Mucosa of rectum (tissue), 2 donors: ENCODE results near the gene LCOR.

ENCODE experiments used
- H3K27ac ChIP-seq, 2 donors: one replicate each; pipeline ENCODE4 v1.7.0; 2013; ENCODE audit warnings: inconsistent platforms in 2 of 2, low read depth in 2 of 2, low read length in 2 of 2
- H3K27me3 ChIP-seq, 2 donors: one replicate each; pipeline ENCODE4 v1.7.0; 2013; ENCODE audit warnings: low read length in 2 of 2; ENCODE audit not compliant: control insufficient read depth in 2 of 2, insufficient read depth in 2 of 2
- H3K36me3 ChIP-seq, 2 donors: one replicate each; pipeline ENCODE4 v1.7.0; 2013; ENCODE audit warnings: low read length in 2 of 2; ENCODE audit not compliant: control insufficient read depth in 2 of 2, insufficient read depth in 2 of 2
- H3K4me1 ChIP-seq, 2 donors: one replicate each; pipeline ENCODE4 v1.7.0; 2013; ENCODE audit warnings: low read length in 2 of 2, mild to moderate bottlenecking in 1 of 2; ENCODE audit not compliant: control insufficient read depth in 2 of 2, insufficient read depth in 2 of 2
- H3K4me3 ChIP-seq, 2 donors: one replicate each; pipeline ENCODE4 v1.7.0; 2013; ENCODE audit warnings: low read length in 2 of 2
- H3K9ac ChIP-seq, 2 donors: one replicate each; pipeline ENCODE4 v1.7.0; 2013; ENCODE audit warnings: low read length in 2 of 2, low read depth in 1 of 2, mild to moderate bottlenecking in 1 of 2
- H3K9me3 ChIP-seq, 2 donors: one replicate each; pipeline ENCODE4 v1.7.0; 2013; ENCODE audit warnings: low read length in 2 of 2; ENCODE audit not compliant: control insufficient read depth in 2 of 2
- donor health status: healthy.
- donor health status: Normal muscosa, but diverticular disease.

Gene LCOR

DNA sequence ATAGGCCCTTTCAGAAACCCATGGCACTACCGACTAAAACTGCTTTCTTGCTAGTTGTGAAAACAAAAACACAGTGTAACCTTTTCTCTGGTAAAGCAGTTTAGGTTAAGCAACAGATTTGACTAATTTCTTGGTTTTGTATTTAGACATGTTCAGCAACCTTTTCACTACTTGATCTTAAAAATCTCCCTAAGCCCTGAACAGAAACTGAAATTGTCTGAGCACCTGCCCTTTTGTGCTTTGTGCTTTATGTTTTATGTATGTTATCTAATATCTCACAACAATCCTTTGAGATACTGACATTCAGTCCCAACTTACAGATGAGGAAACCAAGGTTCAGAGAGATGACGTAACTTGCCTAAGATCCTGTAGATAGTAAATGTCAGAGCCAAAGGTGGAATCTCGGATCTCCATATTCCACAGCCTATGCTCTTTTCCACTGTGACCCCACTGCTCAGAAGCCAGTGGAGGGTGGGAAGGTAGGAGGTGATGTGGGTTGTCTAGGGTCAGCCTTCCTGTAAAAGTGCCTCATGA is 146.6 kb downstream of the LCOR start:
- peaks cover 12 to 16% of the 10 kb centered on the region in 2 donors for H3K36me3 ChIP-seq
- no peaks in the 10 kb centered on the region for H3K27me3 ChIP-seq
- H3K4me3 ChIP-seq, result no peak overlapping the region
- peaks cover 5 to 8% of the 10 kb centered on the region in 2 donors for H3K4me1 ChIP-seq
- no peak overlapping the region for H3K27ac ChIP-seq
- H3K9me3 ChIP-seq, result no peaks in the 10 kb centered on the region
- no peak overlapping the region for H3K9ac ChIP-seq

GRCh38 chr10:96982149-96982930 is 150.2 kb downstream of the LCOR start:
- Histone ChIP-seq H3K9ac (no peak overlapping the region), H3K27ac (no peak overlapping the region), H3K36me3 (peaks cover 12 to 16% of the 10 kb centered on the region in 2 donors), H3K9me3 (no peaks in the 10 kb centered on the region), H3K4me3 (no peak overlapping the region), H3K27me3 (no peaks in the 10 kb centered on the region), H3K4me1 (no peaks in the 10 kb centered on the region)

GRCh38 chr10:96984541-96985131 is 152.5 kb downstream of the LCOR start:
- H3K36me3 ChIP-seq, result peaks cover 12 to 16% of the 10 kb centered on the region in 2 donors
- no peak overlapping the region for H3K27ac ChIP-seq
- no peak overlapping the region for H3K9ac ChIP-seq
- H3K27me3 ChIP-seq, result no peaks in the 10 kb centered on the region
- H3K9me3 ChIP-seq, result no peaks in the 10 kb centered on the region
- H3K4me1 ChIP-seq, result no peaks in the 10 kb centered on the region
- no peak overlapping the region for H3K4me3 ChIP-seq

DNA sequence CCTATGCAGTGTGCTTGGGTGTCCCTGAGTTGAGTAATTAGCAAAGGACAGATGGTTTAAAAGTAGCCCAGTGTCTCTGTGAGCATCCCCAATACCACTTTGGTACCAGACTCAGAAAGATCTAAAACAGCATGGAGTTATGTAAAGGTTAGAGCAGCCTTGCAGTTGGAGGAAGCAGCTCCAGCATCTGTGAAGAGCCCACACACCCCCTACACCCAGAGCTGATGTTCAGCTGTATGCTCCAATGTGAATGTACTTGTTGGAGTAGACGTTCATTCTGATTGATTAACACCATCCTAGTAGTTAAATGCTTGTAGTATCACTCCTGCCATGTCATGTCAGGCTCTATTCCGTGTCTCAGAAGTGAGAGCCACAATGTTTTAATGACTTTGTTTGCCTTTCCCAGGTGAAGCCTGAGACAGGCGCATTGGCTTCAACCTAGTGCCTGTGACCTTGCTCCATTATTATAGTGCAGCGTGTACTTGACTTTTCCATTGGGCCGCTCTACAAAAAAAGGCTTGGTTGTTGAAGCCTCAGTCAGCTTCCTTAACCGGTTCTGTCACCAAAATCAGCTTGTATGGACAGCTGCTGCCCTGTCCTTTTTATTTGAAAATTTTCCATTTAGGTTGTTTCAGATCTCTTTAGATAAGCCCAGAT is 154.2 kb downstream of the LCOR start:
- Histone ChIP-seq H3K27ac (no peak overlapping the region), H3K27me3 (no peaks in the 10 kb centered on the region), H3K9me3 (no peaks in the 10 kb centered on the region), H3K36me3 (peaks cover 6 to 10% of the 10 kb centered on the region in 2 donors), H3K4me1 (no peaks in the 10 kb centered on the region), H3K9ac (no peak overlapping the region), H3K4me3 (no peak overlapping the region)

DNA sequence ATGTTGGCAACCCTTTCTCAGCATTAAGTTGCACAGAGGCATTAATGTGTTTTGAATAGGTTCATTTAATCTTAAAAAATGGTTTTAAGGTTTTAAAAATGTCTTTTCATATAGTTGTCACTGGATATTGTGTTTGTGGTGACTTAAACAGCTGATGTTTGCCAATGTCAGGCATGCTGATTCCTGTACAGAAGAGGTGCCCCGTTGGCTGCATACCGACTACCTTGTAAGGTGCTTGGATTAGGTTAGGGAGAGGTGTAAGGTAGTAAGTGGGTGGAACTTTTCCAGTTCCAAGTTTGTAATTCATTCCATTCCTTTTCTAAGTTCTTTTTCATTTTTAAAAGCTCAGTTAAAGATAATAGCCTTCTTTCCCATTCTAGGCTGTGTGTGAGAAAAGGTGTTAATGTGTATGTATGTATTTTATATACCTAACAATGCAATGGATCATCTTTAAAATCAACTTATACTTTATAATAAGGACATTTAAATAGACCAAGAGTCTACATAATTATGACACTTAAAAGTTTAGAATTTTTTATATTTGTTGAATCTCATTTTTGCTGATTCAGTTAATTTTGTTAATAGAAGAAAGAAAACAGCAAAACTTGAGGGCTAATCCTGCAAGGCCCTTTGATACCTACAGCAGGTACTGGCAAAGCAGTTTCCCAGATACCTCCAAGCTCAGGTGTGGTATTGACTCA is 155.2 kb downstream of the LCOR start:
- Histone ChIP-seq H3K4me3 (no peak overlapping the region), H3K9ac (no peak overlapping the region), H3K27ac (no peak overlapping the region), H3K4me1 (no peaks in the 10 kb centered on the region), H3K27me3 (no peaks in the 10 kb centered on the region), H3K9me3 (no peaks in the 10 kb centered on the region), H3K36me3 (no peaks in the 10 kb centered on the region)

- Histone ChIP-seq H3K27ac (no peak overlapping the region), H3K4me3 (no peak overlapping the region), H3K4me1 (no peaks in the 10 kb centered on the region), H3K27me3 (no peaks in the 10 kb centered on the region), H3K36me3 (no peaks in the 10 kb centered on the region), H3K9me3 (no peaks in the 10 kb centered on the region), H3K9ac (no peak overlapping the region)
Observed at GRCh38 chr10:96987842-96988175, 155.7 kb downstream of the LCOR start.

GRCh38 chr10:96988426-96988825 is 156.3 kb downstream of the LCOR start:
- Histone ChIP-seq H3K9ac (no peak overlapping the region), H3K4me1 (no peaks in the 10 kb centered on the region), H3K27me3 (no peaks in the 10 kb centered on the region), H3K36me3 (no peaks in the 10 kb centered on the region), H3K9me3 (no peaks in the 10 kb centered on the region), H3K4me3 (no peak overlapping the region), H3K27ac (no peak overlapping the region)

DNA sequence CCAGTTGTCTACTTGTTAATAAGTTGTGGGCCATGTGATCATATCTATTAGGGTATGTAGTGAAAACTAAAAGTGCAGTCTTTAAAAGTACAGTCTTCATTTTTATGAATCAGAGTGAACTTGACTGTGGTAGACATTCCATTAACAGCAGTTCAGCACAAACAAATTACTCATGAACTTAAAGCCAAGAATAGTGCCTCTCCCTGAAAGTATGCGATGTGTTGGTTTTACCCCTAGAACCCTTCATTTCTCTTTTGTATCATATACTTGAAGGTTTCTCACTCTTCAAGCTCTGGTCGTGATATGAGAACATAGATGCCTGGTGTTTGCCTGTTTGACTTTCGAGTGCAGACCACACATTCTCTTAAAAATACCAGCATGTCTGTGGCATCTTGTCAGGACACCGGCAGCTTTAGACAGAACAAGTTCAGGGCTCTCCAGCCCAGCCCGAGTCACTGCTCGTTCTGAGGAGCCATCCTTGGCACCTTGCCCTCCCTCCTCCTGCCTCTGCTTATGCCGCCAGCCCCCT is 159.3 kb downstream of the LCOR start:
- no peaks in the 10 kb centered on the region for H3K27me3 ChIP-seq
- H3K36me3 ChIP-seq, result no peaks in the 10 kb centered on the region
- H3K9me3 ChIP-seq, result no peaks in the 10 kb centered on the region
- H3K27ac ChIP-seq, result no peak overlapping the region
- H3K4me3 ChIP-seq, result no peak overlapping the region
- H3K9ac ChIP-seq, result no peak overlapping the region
- H3K4me1 ChIP-seq, result no peaks in the 10 kb centered on the region

DNA sequence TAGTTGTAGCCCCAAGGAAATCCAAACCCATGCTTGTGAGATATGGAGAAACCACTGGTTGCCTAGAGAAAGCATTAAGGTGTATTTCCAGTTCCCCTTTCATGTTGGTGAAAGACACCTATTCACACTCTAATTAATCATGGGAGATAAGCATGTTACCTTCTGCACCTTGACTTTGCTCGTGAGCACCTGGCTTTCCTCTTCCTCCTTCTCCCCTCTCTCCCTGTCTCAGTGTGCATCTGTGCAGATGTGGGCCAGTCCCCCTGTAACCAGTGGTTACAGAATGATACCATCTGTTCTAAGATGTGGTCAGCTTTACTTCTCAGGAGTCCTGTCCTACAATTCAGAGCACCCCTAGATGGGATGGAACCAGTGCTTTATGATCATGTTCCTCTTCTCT is 160.6 kb downstream of the LCOR start:
- Histone ChIP-seq H3K9me3 (no peaks in the 10 kb centered on the region), H3K4me3 (no peak overlapping the region), H3K27ac (no peak overlapping the region), H3K4me1 (no peaks in the 10 kb centered on the region), H3K9ac (no peak overlapping the region), H3K27me3 (no peaks in the 10 kb centered on the region), H3K36me3 (no peaks in the 10 kb centered on the region)
